GM10266 (cell line): ENCODE results near the gene IFIT3.
"Not testable (repeated sequence)": the region's sequence is repeated elsewhere in the genome, so short reads cannot be mapped to it uniquely, and the experiment has no call there.

ENCODE experiments used
- DNase-seq: peaks from one replicate; pipeline ENCODE4 v3.0.0; 2012; ENCODE audit errors: extremely low spot score
- CTCF ChIP-seq: IDR thresholded peaks from 2 replicates; pipeline ENCODE4 v1.5.1; 2012; ENCODE audit warnings: mild to moderate bottlenecking, low read depth; ENCODE audit not compliant: control insufficient read depth, insufficient read depth; ENCODE audit errors: missing control alignments

The IFIT3 gene

GRCh38 chr10:89347701-89348457, 20.1 kb downstream of the IFIT3 start:
- DNase-seq = no peak
- no peak for TF ChIP-seq CTCF

DNA sequence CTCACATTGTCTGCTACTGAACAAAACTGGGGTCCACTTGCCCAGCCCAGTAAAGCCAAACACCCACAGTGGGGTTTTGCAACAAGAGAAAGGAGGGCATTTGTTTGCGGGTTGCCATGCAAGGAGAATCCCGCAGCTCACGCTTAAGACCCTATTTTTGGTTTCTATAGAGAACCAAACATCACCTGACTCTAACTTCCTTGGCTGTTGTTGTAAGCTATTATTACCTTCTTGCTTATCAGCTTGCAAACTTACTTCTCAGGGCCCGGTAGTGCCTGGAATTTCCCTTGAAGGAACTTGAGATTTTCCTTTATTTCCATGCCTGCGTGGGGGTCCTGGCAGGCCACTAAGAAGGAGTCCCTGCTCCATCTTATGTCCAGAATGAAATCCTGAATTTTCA, 20.7 kb downstream of the IFIT3 start:
- no peak for TF ChIP-seq CTCF

GRCh38 chr10:89348975-89349374, 21.2 kb downstream of the IFIT3 start:
- no peak for DNase-seq
- TF ChIP-seq CTCF = no peak

More for the DNA sequence above, 20.7 kb downstream of the IFIT3 start:
- no peak for DNase-seq

- not testable (repeated sequence) for DNase-seq
These were observed 23.0 kb downstream of the IFIT3 start for GRCh38 chr10:89350631-89351315.

DNA sequence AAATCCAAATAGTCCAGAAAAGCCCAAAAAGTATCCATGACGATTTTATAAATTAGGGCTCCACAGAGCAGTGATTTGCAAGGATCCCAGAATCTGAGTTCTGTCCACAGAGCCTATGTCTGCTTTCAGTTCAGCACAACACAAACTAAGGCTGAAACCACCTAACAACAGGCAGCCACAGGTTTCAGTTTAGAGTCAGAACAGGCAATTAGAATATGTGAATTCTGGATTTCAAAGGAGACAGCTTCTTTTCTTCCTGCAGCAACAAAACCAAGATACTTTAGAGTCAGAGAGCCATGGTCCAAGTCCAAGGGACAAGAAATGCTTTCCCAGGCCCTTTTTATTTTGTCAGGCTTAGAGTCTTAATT, 23.6 kb downstream of the IFIT3 start:
- TF ChIP-seq CTCF = no peak
- peak; percentile 51 for DNase-seq

GRCh38 chr10:89351780-89352597, 24.2 kb downstream of the IFIT3 start:
- DNase-seq = no peak
- no peak for TF ChIP-seq CTCF

GRCh38 chr10:89352802-89353201, 25.0 kb downstream of the IFIT3 start:
- TF ChIP-seq CTCF = no peak
- DNase-seq = no peak
